Sciatic nerve (tissue), 2 donors: ENCODE results near the gene OSBPL2. TPM values are rescaled to one million over a fixed set of nuclear protein-coding genes. Genes with fewer than 3 reads are reported as not detected.

Experiments used
- ATAC-seq: fragments of 200-7000 bp; cut with Tn5 transposase; one replicate; pipeline ENCODE4 v1.9.1; 2020; ENCODE audit warnings: mild to moderate bottlenecking, moderate library complexity
- DNase-seq: peaks from one replicate; pipeline ENCODE4 v3.0.0-alpha.2; 2020; ENCODE audit warnings: low spot score
- intact Hi-C: fragments of 100-400 bp; cut with DNase I; formaldehyde crosslinking; loops from one replicate; pipeline ENCODE4 v1.14.2; 2022
- total RNA-seq: library from RNA; stranded (reverse); fragmentation: NEBNext Ultra II Directional; extraction: Animal tissue kit (Norgen Biotek cat#: 25700); gene quantifications from one replicate; pipeline ENCODE4 v1.2.1, GENCODE V29; 2021
- donor health status: DM: no; HTN: no; CAD: no.
- donor health status: DM: no; HTN: no; CAD: no.

OSBPL2 gene
- total RNA-seq, 1 donor from 2014 or later: 53.3 TPM

GRCh38 chr20:62304331-62305148 lies 66.2 kb downstream of the OSBPL2 start:
- no peak for DNase-seq
- no peak for ATAC-seq
- intact Hi-C loops: loop anchor here (5.0 kb wide), 1 partner anchor 78 kb away; no protein-coding TSS in a partner anchor

- intact Hi-C loops: no loop called here
- no peak for ATAC-seq
- DNase-seq: no peak
Observed at GRCh38 chr20:62305149-62305764, 66.9 kb downstream of the OSBPL2 start.

GRCh38 chr20:62305765-62306413 lies 67.6 kb downstream of the OSBPL2 start:
- intact Hi-C loops: no loop called here
- ATAC-seq (no peak), DNase-seq (no peak)

- ATAC-seq (no peak), DNase-seq (no peak)
- intact Hi-C loops: no loop called here
Observed at GRCh38 chr20:62306414-62307187, 68.3 kb downstream of the OSBPL2 start.

- no peak for ATAC-seq
- intact Hi-C loops: no loop called here
Observed at GRCh38 chr20:62307226-62308101, 69.1 kb downstream of the OSBPL2 start.

GRCh38 chr20:62308102-62308822 lies 69.9 kb downstream of the OSBPL2 start:
- DNase-seq: no peak
- intact Hi-C loops: no loop called here
- ATAC-seq: no peak

More at GRCh38 chr20:62307226-62308101, 69.1 kb downstream of the OSBPL2 start:
- no peak for DNase-seq

- intact Hi-C loops: no loop called here
- no peak for ATAC-seq
Observed at GRCh38 chr20:62309198-62309944, 71.0 kb downstream of the OSBPL2 start.

GRCh38 chr20:62309947-62310756 lies 71.8 kb downstream of the OSBPL2 start:
- ATAC-seq: no peak
- DNase-seq: no peak
- intact Hi-C loops: no loop called here

More at GRCh38 chr20:62309198-62309944, 71.0 kb downstream of the OSBPL2 start:
- no peak for DNase-seq

- no peak for ATAC-seq
- intact Hi-C loops: no loop called here
- no peak for DNase-seq
Observed at GRCh38 chr20:62310757-62311121, 72.4 kb downstream of the OSBPL2 start.

- ATAC-seq (no peak), DNase-seq (no peak)
- intact Hi-C loops: no loop called here
Observed at GRCh38 chr20:62311150-62311549, 72.8 kb downstream of the OSBPL2 start.

- no peak for DNase-seq
- intact Hi-C loops: no loop called here
- ATAC-seq: no peak
Observed at GRCh38 chr20:62311832-62312661, 73.7 kb downstream of the OSBPL2 start.

- DNase-seq: no peak
- intact Hi-C loops: no loop called here
- no peak for ATAC-seq
Observed at GRCh38 chr20:62312662-62312977, 74.3 kb downstream of the OSBPL2 start.

GRCh38 chr20:62313021-62313420 lies 74.7 kb downstream of the OSBPL2 start:
- DNase-seq: no peak
- intact Hi-C loops: no loop called here
- no peak for ATAC-seq

GRCh38 chr20:62313460-62314338 lies 75.4 kb downstream of the OSBPL2 start:
- DNase-seq (no peak), ATAC-seq (no peak)
- intact Hi-C loops: no loop called here

- intact Hi-C loops: no loop called here
- DNase-seq (no peak), ATAC-seq (no peak)
Observed at GRCh38 chr20:62314339-62314638, 76.0 kb downstream of the OSBPL2 start.
